Muscle of back (tissue), 11 donors: ENCODE data around the gene OR10H4. TPM values are rescaled to one million over a fixed set of nuclear protein-coding genes. Genes with fewer than 3 reads are reported as not detected.
"Not testable (repeated sequence)": the region's sequence is repeated elsewhere in the genome, so short reads cannot be mapped to it uniquely, and the experiment has no call there.

Source experiments
- DNase-seq, 3 donors: peaks; one replicate each; pipeline versions ENCODE4 v3.0.0 to v3.0.0-alpha.2; 2013
- polyA plus RNA-seq, 10 donors: library from polyadenylated mRNA; unstranded; fragments of 120-200 nt; gene quantifications; one replicate each; pipeline ENCODE4 v1.2.1, GENCODE V29; 2013; ENCODE audit not compliant: insufficient read length in 10 of 10

Gene OR10H4
- polyA plus RNA-seq, 10 donors = not detected

DNA sequence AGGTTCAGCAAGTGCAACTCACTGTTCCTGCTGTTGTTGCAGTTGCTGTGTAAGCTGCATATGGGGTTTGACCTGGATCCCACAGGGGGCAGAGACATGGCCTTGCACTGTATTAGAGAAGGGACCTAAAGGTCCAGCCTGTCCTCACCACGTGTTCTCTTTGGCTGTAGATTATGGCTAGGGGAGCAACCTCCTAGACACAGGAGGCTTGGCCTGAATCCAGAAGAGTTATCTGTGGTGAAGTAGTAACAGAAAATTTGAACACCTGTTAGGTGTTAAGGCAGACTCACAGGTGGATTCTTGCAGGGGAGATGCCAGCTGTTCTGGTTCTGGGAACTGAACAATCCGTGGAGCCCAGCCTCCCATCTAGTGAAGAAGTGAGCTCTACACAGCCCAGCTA, 11.0 kb upstream of the OR10H4 start:
- no peak for DNase-seq

DNA sequence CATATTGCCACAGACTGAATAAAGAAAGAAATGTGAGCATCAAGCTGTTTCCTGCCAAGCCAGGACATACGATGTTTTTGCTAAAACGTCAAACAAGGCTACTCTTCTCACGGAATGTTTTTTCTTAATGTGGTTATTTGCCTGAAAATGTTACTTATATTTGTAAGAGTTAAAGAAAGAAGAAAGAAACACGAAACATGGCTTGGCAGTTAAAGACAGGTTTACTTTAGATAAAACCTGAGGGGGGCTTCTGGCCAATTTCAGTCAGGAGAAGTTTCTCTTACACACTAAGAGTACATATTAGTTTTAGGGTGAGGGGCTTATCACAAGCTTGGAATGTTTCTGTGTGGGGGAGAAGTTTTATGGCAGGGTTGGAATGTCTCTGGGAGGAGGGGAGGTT, 4.4 kb upstream of the OR10H4 start:
- no peak for DNase-seq

DNA sequence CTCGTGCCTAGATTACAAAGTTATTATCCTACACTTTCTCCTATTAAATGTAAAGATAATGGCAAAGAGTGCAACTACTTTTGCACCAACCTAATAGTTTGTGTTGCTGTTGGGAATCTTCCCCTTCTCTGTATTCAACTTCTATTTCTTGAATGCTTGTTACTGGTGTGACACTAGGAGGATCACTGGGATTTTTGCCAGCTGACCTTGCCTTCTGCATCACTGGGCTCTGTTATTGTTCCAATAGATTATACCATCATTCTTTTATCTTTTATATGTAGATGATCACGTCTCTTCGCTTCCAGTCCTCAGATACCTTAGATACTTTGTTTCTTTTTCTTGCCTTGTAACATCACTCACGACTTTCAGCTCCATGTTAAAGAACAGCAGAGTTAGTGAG, 3.5 kb upstream of the OR10H4 start:
- DNase-seq = no peak

DNA sequence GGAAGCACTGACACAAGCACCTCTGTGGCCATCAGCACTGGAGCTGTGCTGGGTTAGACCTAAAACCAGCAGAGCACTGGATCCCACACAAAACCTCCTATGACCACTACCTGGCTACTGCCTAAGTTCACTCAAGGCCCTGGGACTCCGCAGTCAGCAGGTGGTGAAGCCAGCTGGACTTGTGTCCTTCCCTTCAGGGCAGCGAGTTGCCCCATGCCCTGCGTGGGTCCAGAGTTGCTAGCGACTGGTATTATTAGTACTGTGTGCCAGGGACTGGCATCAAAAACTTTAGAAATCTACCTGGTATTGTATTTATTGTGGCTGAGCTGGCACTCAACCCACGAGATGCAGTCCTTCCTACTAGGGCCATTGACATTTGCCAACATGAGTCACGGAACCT, 6.0 kb downstream of the OR10H4 start:
- DNase-seq = no peak

DNA sequence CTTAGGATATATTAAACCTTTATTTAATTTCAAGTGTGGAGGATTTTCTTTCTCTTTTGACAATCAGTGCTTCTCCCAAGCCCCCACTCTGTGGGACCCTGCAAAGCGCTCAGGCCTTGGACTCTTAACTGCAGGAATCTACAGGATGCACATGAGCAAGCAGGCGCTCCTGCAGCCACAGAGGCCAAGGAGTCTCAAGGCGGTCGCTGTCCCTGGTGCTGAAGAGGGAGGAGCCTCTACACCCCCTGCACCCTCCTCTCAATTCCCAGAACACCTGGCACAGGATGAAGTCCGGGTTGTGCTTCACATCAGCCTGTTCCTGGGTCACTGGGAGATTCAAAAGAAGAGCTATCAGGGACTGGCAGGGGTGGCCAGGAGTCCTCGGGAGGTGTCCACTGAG, 13.5 kb downstream of the OR10H4 start:
- no peak for DNase-seq

DNA sequence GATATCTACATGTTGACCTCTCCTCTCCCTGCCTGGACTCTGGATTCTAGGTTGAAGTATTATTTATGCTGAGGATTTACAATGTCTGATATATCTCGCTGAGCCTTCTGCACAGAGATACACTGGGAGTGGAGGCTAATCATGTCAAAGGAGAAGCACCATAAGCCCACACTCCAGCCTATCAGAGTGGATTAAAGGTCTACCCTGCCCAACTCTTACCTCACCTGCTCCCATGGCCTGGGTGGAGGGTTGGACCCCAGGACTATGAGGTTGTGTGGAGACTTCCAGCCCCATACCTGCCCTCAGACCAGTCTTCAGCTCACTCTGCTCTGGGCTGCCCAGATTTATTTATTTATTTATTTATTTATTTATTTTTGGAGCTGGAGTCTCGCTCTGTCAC, 15.4 kb downstream of the OR10H4 start:
- no peak for DNase-seq

DNA sequence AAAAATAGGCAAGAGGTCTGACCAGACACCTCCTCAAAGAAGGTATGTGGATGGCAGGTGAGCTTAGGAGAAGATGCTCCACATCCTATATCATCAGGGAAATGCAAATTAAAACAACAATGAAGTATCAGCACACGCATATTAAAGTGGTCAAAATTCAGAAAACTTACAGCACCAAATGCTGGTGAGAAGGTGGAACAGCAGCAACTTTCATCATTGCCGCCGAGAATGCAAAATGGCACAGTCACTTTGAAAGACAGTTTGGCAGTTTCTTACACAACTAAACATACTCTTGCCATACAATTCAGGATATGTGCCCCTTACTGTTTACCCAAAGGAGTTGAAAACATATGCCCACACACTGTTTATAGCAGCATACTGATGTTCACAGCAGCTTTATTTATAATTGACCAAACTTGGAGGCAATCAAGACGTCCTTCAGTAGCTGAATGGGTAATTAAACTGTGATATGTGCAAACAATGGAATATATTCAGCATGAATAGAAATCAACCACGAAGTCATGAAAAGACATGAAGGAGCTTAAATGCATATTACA, 22.5 kb downstream of the OR10H4 start:
- no peak for DNase-seq

DNA sequence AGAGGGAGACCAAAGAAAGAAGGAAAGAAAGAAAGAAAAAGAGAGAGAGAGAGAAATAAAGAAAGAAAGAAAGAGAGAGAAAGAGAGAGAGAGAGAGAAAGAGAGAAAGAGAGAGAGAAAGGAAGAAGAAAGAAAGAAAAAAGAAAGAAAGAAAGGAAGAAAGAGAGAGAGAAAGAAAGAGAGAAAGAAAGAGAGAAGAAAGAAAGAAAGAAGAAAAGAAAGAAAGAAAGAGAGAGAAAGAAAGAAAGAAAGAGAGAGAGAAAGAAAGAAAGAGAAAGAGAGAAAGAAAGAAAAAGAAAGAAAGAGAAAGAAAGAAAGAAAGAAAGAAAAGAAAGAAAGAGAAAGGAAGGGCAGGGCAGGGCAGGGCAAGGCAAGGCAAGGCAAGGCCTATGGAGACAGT, 23.2 kb downstream of the OR10H4 start:
- DNase-seq = not testable (repeated sequence)

DNA sequence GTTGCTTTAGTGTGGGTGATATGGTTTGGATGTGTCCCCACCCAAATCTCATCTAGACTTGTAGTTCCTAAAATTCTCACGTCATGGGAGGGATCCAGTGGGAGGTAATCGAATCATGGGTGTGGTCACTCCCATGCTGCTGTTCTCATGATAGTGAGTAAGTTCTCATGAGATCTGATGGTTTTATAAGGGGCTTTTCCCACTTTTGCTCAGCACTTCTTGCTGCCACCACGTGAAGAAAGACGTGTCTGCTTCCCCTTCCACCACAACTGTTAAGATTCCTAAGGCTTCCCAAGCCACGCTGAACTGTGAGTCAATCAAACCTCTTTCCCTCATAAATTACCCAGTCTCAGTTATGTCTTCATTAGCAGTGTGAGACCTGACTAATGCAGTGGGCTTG, 26.0 kb downstream of the OR10H4 start:
- no peak for DNase-seq

DNA sequence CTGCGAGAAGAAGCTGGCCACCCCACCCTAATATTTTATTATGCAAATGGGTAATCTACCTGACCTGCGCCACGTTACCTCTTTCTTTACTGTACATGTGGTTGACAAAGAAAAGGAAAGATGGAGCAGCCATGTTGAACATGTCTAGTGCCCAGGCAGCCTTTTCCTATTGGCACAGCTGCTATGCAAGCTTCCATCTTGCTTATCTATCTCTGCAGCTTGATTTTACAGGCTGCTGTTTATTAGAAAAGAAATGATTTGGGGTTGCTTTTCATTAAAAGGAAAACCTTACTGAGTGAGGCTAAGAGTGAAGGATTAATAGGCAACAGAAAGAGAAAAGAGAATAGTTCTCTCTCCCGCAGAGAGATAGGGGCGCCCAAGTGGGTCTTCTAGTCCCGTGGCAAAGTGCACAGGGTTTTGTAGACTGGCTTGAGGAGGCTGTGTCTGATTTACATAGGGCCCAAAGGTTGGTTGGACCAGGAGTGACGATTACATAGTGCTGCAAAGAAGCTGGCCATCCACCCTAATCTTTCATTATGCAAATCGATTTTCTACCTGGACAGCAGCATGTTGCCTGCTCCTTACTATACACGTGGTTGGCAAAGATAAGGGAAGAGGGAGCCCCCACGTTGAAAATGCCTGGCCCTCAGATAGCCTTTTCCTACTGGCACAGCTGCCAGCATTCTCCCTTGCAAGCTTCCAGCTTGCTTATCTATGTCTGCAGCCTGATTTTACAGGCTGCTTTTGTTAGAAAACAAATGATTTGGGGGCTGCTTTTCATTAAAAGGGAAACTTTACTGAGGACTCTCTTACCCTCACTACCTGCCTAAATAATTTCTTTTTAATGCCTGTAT, 28.3 kb downstream of the OR10H4 start:
- DNase-seq = no peak

DNA sequence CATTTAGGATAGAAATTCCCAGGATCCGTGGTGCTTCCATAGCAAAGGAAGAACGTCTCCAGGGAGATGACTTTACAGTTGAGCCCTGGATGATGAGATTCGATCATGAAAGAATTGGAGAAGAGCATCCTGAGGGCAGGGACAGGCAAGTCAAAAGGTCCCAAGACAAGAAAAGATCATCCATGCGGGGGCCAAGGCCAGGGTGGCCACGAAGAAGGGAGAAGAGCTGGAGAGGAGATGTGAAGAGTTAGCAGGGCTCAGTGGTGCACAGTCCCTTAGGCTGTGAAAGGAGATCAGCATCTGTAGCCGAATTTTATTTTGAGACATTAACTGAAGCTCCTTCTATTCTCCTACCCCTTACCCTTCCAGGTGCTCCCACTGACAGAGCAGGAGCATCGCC, 28.9 kb downstream of the OR10H4 start:
- no peak for DNase-seq

DNA sequence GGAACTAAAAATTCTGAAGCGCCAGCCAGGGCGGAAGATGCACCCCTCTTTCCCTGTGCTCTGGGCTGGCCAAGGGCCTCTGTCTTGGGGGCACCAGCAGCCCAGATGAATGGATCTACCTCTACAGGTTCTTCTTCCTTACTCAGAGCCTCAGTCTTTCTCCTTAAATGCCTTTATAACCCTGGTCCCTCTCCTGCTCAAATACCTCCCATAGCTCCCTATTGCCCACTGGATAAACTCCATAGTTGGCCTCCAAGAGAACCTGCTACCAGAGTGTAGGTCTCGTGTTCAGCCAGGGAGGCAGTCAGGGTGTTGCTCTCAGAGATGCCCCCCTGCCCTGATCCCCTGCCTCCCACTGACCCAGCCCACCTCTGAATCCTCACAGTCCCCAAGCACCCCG, 30.5 kb downstream of the OR10H4 start:
- DNase-seq = no peak

DNA sequence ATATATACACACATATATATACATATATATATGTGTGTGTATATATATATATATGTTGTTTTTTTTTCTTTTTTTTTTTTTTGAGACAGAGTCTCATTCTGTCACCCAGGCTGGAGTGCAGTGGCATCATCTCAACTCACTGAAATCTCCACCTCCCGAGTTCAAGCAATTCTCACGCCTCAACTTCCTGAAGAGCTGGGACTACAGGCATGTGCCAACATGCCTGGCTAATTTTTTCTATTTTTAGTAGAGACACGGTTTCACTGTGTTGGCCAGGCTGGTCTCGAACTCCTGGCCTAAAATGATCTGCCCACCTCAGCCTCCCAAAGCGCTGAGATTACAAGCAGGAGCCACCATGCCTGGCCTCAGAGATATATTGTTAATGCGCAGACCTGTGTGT, 37.0 kb downstream of the OR10H4 start:
- not testable (repeated sequence) for DNase-seq

DNA sequence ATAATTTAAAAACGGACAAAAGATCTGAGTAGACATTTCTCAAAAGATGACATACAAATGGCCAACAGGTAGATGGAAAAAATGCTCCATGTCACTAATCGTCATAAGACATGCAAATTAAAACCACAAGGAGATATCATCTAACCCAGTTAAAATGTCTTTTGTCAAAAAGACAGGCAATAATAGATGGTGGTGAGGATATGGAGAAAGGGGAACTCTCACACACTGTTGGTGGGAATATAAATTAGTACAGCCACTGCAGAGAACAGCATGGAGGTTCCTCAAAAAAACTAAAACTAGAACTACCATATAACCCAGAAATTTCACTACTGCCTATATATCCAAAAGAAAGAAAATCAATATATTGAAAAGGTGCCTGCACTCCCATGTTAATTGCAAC, 37.9 kb downstream of the OR10H4 start:
- DNase-seq = no peak

DNA sequence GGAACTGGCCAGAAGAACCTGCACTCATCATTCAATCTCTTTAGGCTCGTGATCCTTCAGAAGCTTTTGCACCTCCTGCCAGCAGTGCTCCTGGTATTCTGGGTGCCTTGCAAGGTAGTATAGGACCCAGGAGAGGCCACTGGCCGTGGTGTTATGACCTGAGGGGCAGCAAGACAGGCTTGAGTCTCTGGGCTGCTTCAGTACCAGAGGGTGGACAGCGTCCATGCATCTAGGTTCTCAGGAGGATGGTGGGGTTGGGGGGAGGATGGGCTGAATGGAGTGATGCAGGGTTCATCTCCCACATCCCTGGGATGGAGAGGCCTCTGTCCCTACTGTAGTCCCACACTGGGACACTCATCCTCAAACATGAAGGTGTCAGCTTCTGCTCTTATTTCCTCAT, 41.1 kb downstream of the OR10H4 start:
- no peak for DNase-seq

DNA sequence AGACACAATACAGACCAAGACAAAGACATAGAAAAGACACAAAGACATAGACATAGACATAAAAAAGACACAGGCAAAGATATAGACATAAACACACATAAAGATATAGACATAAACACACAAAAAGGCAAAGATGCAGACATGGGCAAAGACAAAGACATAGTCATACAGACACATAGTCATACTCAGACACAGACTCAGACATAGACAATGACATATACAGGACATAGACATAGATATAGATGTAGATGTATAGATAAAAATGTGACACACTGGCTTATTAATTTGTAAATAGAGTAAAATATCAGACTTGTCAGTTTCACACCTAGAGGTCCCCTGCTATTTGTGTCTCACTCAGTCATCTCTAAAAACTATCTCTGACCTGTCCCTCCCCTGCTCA, 42.8 kb downstream of the OR10H4 start:
- no peak for DNase-seq

DNA sequence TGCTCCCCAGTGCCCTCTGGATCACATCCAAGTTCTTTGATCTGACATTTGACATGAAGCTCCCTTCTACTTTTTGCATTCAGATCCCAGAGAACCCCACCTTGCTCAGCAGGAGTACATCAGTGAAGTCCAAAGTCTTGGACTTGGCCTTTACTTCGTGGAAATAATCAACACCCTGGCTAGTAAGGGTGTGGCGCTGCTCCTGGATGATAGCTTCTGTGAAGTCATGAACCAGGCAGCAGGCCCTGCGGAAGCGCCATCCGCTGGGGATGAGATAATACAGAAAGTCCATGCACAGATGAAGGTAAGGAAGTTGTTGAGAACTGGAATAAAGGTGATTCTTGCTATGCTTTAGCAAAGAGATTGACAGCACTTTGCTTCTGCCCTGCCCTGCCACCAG, 43.2 kb downstream of the OR10H4 start:
- no peak for DNase-seq

DNA sequence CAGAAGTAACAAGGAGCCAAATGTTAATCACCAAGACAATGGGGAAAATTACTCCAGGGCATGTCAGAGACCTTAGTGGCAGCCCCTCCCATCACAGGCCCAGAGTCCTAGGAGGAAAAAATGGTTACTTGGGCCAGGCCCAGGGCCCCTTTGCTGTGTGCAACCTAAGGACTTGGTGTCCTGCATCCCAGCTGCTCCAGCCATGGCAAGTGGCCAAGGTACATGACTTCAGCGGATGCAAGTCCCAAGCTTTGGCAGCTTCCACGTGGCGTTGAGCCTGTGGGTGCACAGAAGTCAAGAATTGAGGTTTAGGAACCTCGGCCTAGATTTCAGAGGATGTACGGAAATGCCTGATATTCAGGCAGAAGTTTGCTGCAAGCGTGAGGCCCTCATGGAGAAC, 46.7 kb downstream of the OR10H4 start:
- no peak for DNase-seq

DNA sequence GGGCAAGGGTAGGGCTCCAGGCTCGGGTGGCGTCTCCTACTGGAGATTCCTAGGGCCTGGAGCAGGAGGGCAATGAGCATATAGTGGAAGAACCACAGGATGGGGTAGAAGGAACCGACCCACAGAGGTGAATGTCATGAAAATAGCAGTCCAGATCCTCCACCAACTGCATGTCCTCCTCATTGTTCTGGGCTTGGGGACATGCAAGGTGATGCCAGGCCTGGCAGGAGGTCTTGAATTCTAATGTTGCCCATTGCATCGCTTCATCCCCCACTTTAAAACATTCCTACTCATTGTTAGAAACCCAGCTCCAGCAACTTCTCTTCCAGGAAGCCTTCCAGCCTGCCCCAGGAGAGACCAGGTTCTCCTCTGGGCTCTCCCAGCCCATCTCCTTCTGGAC, 49.4 kb downstream of the OR10H4 start:
- no peak for DNase-seq
